HG02798 (cell line): Measurements from ENCODE around the gene NKX2-3.

Source experiments
- ATAC-seq: cut with Tn5 transposase; IDR thresholded peaks from one replicate; pipeline ENCODE4 v1.9.1; 2021; ENCODE audit warnings: mild to moderate bottlenecking; ENCODE audit not compliant: unreplicated experiment, poor library complexity

The NKX2-3 gene

DNA sequence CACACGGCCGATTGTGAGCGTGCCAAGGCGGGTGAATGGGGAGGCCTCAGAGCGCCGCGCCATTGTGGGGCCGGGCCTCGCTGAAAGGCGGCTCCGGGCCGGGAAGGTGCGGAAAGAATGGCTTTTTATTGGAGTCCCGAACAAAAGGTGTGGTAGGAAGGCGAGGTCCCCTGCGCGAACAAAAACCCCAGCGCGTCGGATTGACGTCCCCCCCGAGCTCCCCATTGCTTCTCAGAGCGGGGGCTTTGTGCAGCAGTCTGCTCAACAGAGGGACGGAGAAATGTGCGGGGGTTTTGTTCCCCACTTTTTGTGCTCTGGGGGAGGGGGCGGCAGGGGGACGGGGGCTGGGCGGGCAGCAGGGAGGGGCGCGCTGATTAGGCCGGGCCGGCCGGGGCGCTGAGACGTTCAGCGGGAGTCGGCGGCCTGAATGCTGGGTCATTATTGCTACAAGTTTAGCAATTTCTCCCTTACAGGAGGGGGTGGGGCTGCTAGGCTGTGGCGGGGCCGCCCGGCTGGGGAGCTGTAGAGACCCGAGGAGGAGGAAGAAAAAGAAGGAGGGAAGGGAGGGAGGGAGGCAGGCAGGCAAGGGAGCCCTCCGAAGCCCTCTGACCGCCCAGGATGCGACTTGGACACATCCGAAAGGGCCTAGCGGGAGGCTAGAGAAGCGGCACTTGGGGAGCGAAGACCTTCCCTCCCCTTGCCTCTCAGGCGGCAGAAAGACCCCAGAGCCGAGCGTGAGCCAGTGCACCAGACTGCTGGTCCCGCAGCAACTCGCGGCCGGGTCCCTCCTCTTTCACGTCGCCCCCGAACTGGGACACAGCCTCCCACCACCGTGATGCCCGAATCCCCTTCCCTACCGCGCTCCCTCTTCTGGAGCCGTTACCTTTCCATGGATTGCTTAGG is 4.6 kb downstream of the NKX2-3 start:
- ATAC-seq, result no peak

DNA sequence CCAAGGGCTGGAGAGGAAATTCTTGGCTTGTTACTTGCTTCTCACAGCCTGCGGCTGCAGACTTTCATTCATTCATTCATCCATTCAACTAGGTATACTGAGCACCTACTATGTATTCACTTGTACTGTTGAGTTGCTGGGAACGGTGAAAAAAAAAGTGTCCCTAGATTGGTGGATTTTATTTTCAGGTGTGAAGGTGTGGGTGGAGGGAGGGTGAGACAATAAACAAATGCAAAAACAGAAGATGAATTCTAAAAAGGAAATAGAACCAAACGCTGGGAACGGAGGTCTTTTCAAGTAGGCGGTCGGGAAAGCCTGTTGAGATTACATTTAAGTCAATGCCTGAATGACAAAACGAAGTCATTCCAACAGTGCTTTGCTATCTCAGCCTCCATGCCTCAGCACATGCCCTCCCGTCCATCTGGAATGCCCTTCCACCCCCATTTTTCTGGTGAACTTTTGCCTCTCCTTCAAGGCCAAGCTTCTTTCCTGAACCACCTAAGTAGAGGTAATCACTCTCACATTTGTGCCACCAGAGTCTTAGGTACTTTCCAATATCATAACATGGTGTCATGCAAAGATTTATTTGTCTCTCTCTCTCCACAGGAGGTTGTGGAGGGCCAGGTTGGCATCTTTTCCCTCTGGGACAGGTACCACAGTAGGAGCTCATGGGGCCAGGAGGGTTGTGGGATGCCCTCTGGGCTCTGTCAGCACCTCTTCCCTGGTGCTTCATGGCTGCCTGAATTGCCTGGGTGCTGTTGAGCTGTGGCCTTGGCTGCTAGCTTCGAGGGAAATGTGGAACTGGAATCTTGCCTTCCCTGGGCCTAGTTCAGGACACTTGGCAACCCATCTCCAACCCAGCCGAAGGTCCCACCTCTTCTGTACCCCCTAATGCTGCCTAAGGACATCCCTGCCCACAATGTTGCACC is 5.5 kb downstream of the NKX2-3 start:
- ATAC-seq, result no peak

DNA sequence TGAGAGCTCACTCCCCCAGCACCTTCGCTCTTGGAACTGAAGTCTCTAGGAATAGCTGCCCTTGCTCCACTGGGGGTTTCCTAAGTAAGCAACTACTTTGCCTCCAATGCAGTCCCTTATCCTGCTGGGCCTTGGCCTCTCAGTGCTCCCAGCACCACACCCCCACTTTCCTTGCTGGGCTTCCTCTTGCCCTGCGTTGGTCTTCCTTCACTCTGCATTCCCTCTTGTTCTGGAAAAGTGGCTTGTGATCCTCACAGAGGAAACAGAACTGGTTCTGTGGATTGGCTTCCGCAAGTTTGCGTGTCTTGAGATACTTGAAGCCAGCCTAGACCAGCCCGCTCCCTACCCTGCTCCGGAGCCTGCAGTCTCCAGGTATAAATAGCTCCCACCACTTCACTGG is 6.4 kb downstream of the NKX2-3 start:
- ATAC-seq, result no peak

DNA sequence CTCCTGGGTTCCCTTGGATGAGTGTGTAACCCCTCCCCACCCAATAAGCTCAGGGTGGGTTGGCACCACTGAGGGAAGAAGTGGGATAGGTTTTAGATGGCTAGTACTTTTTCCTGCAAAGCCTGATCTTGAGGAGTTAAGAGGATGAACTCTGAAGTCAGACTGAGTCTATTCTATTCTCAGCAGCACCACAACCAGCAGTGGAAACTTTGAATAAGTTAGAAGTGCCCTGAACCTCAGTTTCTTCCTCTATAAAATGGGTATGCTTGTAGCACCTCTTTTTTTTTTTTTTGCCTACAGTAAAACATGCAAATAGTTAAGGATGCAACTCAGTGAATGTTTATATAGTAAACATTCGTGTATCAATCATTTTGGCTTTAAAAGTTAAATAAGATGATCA is 7.1 kb downstream of the NKX2-3 start:
- no peak for ATAC-seq

DNA sequence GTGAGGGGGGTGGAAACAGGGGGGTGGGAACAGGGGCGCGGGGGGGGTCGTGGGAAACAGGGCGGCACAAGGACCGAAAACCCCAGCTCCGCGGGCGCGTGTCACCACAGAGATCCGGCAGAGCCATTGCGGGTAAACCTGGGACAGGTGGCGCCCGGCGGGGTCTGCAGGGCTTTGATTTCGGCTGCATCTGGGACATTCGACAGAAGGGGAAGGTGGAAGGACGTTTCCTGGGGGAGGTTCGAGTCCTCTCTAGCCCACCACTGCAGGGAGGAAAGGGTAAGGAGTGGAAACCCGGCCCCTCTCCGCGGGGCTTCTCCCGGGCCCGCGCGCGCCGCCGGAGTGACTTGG is 7.5 kb downstream of the NKX2-3 start:
- no peak for ATAC-seq

DNA sequence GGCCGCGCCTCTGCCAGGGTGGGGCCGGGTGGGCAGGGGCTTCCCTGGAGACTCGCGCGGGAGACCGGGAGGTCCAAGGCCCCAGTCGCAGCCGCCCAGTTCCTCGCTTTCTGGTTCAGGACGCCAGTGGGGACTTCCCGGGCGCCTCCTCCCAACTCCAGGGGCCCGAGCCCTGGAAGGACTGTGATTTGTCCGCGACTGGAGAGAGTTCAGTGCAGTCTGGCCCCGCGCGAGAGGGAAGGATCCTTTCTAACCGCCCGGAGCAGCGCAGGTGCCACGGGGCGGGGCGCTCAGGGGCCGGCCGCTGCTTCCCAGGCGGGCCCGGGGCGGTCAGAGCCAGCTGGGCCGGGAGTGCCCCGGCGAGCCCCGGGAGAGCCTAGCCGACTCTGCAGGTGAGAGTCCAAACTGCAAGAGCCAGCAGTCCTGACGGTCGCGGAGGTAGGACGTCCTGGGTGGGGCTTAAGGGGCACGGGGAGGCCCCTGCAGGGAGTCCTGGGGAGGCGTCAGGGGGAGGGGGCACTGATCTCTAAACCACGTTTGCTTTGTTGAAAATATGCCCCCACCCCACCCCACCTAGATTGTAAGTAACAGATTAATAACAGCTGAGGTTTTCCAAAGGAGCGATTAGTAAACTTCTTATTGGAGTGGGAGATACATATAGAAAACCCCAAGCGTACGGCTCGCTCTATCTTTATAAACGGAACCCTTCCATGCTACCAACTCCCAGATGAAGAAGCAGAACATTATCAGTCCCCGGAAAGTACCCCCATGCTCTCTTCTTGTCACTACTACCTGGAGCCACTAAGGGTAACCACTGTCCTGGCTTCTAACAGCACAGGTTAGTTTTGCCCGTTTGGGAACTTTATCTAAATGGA is 8.2 kb downstream of the NKX2-3 start:
- no peak for ATAC-seq

DNA sequence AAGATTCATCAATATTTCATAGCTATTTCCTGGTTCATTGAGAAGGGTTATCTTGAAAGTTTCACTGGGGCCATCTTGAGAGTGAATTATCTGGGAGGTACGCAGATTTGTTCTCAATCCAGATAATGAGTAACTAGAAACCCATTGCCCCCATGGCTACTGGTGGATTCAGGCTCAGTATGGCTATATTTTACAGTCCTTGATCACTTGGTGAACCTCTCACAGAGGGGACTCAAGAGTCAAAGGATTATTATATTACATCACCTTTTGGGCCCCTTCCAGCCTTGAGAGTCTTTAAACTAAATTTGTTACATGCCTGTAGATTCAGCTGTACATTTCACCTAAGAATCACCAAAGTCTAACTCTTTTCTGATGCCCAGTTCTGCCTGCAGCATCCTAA is 11.6 kb downstream of the NKX2-3 start:
- ATAC-seq, result no peak

DNA sequence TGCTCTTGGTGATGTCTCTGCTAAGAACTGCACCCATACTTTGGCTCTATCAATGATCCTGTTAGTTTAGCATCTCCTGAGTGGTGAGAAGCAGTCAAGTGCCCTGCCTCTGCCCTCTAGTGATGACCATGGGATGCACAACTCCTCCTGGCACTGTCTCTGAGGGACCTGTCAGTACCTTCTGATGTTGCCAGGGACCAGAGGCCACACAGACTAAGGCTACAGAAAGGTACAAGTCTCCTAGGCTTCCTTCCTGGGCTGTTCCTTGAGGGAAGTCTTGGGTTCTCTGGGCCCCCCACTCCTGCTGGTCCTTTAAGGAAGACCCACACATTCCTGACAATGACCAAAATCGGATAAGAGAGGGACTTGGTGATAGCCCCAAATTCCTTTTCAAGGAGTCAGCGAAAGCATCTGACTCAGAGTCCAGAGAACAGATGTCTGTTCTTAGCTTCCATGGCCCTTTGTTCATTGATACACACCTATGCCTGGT is 15.3 kb downstream of the NKX2-3 start:
- no peak for ATAC-seq

DNA sequence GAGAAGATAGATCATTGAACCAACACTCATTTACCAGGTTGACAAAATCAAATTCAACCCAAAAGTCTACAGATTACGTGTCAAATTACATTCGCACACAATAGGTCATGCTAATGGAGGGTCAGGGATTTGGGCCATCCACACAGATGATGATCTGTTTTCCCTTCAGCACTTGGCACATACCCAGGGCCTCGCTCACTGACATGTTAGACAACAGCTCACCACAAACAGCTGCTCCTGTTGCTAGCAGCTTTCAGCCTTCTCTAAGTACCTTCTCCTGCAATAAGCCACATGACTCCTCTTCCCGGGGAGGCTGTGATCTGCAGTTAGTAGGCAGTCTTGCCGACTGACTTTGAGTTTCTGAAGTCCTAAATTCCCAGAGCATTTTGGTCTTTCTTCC is 18.4 kb downstream of the NKX2-3 start:
- ATAC-seq, result no peak

DNA sequence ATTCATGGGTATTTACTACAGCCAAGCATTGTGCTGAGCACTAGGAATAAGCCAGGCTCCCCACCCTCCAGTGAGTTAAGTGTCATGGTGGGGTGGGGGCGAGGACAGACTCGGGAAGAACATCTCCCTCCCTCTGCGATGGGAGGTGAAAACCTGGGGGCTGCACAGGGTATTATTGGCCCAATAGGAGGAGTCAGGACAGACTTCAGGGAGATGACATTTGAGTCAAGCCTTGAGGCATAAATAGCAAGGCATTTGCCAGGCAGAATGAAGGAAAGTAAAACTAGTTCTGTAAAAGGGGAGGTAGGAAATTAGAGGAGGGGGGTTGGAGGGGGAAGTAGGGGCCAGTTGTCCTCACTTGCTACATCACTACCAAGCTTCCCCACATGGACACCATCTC is 18.9 kb downstream of the NKX2-3 start:
- ATAC-seq, result no peak

DNA sequence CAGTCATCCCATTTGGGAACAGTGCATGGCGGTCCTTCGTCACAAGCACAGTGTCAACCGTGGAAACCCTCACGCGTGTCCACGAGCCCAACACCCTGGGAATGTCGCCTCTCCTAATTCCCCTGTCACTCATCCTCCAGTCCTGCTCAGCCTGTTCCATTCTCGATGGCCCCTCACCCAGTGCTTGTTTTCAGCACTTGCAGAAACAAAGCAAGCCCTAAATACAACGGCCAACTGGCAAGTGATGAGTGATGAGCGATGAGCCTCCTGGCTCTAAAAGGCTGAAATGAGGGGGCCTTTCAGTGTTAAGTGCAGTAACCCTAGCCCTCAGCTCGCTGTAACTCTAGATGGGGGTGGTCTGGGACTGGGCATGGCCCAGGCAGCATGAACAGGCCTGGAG is 22.6 kb downstream of the NKX2-3 start:
- no peak for ATAC-seq

DNA sequence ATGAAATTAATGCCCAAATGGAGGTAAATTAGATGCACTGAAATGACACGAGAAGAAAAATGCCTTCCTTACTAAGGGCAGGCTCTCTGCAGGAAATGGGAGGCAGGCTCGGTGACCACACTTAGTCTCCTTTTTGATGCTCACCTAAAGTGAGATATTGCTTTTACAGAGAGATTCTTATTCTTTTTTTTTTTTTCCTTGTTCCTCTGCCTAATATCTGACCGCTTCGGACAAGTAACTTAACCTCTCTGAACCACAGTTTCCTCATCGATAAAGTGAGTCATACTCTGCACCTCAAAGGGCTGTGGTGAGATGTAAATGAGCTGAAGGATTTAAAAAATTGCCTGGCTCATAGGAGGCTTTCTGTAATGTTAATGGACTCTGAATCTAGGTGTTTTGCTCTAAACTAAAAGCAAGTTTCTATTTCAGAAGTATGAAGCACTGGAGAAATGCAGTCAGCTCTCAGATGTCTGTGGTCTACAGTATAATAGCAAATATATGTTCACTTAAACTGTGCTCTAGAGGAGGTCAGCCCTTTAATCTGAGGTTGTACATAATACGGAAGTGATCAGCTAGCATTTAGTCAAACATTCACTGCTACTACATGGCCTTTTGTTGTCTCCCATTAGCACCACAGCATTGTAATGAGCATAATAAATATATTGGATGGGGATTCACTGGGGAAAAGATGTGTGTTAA is 23.2 kb downstream of the NKX2-3 start:
- ATAC-seq, result peak; percentile 88

DNA sequence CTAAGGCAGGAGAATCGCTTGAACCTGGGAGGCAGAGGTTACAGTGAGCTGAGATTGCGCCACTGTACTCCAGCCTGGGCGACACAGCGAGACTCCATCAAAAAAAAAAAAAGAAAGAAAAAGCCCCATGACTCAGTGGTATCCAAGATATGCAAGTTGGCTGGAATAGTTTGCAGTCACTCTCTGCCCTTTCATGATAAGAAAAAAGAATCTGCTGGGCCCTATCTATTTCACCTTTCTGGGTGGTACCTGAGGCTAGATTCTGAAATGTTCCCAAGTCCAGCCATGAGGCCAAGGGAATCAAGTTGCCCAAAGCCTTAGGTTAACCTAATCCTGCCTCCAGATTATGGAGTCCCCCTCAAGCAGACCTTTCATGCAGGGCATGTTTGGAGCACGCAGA is 24.3 kb downstream of the NKX2-3 start:
- no peak for ATAC-seq

DNA sequence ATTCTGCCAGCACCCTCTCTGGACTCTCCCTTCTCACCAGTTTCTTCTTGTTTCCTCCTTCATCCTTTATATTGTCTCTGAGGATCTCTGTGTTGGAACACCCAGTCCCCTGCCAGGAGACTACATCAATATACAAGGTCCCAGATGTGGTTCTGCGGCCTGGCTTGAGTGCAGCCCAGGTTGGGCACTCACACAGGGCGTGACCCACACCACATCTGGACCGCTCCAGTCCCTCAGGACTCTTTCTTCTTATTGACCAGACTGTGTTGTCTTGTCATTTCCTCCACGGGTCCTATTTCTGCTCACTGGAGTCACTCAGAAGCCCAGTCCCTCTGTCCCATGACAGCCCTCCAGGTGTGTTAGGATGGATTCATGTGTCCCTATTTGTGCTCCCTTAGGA is 26.0 kb downstream of the NKX2-3 start:
- ATAC-seq, result no peak

DNA sequence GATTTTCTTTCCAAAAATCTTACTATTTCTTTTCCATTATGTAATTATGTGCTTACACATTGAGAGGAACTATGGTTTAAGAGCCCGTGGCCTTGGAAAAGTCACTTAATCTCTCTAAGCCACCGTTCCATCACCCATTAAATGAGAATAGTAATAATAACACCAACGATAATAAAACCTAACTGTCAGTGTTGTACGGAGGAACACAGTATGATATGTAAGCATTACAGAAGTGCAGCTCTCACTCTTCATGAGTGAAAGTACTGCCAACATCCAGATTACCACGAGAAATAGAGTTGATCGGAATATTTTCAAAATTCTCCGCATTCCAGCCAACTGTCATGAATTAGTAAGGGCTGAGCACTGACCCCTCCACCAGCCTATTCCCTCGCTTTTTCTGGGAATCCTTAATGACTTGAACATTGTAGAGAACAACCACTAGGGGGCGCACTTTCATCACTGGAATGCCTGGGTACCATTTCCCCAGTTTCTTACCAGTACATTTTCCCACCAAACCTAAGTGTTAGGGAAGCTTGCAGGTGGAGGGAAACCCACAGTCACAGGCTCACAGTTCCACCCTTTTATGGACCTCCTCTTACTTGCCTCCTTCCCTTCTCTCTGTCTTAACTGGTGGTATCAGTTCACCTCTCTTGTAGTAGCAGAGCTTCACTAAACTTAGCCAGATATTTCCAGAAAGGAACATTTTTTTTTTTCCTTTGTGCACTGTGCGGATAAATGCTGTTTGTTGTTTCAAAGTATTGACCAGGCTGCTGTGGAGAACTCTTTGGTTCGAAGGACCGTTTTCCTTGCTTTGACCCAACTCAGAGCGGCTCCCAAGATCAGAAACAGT is 27.8 kb downstream of the NKX2-3 start:
- ATAC-seq, result no peak

DNA sequence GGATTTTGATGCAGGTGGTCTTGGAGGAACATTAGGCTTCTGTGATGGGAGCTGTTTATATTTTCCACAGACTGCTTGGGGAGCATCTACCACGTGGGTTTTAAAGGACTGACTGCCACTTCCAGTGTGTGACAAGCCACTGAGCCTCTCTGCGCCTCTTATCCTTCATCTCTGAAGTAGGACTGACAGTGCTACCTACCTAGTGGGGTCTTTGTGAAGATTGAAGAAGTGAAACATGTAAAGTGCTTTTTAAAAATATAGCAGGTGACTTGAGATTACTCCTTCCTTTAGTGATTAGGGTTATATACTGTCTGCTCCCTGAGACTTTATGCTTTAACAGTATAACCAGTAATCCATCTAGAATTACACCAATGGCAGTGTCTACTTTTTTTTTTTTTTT is 29.9 kb downstream of the NKX2-3 start:
- ATAC-seq, result no peak

DNA sequence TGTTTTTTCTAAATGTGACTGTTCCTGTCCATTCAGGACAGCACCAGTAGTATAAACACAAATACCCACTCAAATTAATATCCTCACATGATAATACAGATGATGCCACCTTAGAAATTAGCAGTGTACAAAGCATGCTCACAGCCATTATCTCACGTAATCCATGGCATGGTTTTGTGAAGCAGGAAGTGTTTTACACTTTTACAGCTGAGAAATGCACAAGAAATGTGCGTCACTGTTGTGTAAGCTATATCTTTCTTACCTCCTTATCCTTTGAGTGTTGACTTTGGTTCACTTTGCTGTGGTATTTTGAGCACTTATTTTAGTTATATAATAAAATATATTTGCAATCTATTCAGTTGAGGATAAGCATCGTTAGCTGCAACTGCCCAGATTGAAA is 31.6 kb downstream of the NKX2-3 start:
- ATAC-seq, result no peak

DNA sequence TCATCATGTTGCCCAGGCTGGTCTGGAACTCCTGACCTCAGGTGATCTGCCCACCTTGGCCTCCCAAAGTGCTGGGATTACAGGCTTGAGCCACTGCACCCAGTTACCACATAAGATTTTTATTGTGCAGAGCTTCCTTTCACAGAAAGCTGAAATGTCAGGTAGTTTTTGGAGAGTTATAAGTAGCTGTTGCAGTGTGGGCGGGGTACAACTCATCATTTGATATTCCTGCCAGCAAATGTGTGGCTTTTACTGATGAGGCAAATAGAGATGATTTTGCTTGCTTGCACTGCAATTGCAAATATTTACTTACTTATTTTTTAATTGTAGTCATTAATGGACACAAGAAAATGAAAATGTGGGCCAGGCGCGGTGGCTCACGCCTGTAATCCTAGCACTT is 32.4 kb downstream of the NKX2-3 start:
- no peak for ATAC-seq
